Measurements from ENCODE around the gene AADAT. TPM values are rescaled to one million over a fixed set of nuclear protein-coding genes. Genes with fewer than 3 reads are reported as not detected.

AADAT gene
- total and polyA plus RNA-seq, 9 of the 15 experiments (the other 6 are each of a cell fraction or from before 2014, with no cell fraction given): 0.06 to 0.07 TPM; not detected in 7

DNA sequence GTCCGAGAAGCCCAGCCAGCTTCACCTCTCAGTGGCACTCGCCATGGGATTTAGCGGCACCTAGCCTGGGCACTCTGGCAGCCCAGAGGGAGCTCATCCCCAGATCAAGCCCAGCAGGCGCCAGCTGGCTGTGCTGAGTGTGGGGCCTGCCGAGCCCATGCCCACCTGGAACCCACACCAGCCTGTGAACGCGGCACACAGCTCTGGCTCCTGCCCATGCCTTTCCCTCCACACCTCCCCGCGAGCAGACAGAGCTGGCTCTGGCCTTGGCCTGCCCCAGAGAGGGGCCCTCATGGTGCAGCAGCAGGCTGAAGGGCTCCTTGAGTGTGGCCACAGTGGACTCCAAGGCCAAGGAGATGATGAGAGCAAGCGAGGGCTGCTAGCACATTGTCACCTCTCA is 38.0 kb upstream of the AADAT start (continued):
- TF ChIP-seq ZNF644 (tag; IDR thresholded peaks at IDR 0.05; ENCODE audit: low read depth) (no peak), SPI1 (IDR thresholded peaks at IDR 0.05; ENCODE audit: borderline replicate concordance, low read depth, low read length) (no peak), HMG20B (CRISPR knock-in tag; IDR thresholded peaks at IDR 0.05) (no peak), JUND (IDR thresholded peaks at IDR 0.05; ENCODE audit: borderline replicate concordance, low read depth, low read length) (no peak), JUND (tag; IDR thresholded peaks at IDR 0.05; ENCODE audit: borderline replicate concordance, low read depth, low read length) (no peak), ZFP30 (CRISPR knock-in tag; IDR thresholded peaks at IDR 0.05; ENCODE audit: borderline replicate concordance) (no peak)

GRCh38 chr4:170124406-170124805 is 34.6 kb upstream of the AADAT start:
- intact Hi-C loops (cut with micrococcal nuclease) (no loop called here), in situ Hi-C loops (cut with MboI) (no loop called here)
- no peaks in the 10 kb centered on the region for H4K20me1 ChIP-seq (replicated peaks; ENCODE audit: control insufficient read depth, insufficient read depth, low read length)
- H3K27ac ChIP-seq (ENCODE audit: extremely low read depth, low read depth, low read length): no peak overlapping the region
- H3K4me3 ChIP-seq: no peak overlapping the region
- CTCF ChIA-PET (ENCODE audit: low intra/inter-chr PET ratio): no interaction called here
- no peak overlapping the region for H3K9ac ChIP-seq (ENCODE audit: insufficient read depth in 1 of 2, low read depth in 2 of 2, low read length in 2 of 2)
- no peaks in the 10 kb centered on the region for H3K36me3 ChIP-seq (ENCODE audit: control insufficient read depth, insufficient read depth, low read length)
- H3K27me3 ChIP-seq (ENCODE audit: control insufficient read depth in 2 of 2, insufficient read depth in 2 of 2, low read length in 2 of 2): no peaks in the 10 kb centered on the region
- POLR2A ChIA-PET: no interaction called here
- H3K9me1 ChIP-seq (ENCODE audit: control insufficient read depth, insufficient read depth, low read length): no peaks in the 10 kb centered on the region
- H3K79me2 ChIP-seq (ENCODE audit: control insufficient read depth, insufficient read depth, low read length): no peaks in the 10 kb centered on the region
- H3K4me1 ChIP-seq (replicated peaks in 1 of 2; ENCODE audit: control insufficient read depth in 2 of 2, insufficient read depth in 2 of 2, low read length in 2 of 2): no peaks in the 10 kb centered on the region
- DNase-seq (ENCODE audit: extremely low read depth in 1 of 4, low spot score in 3 of 4) (no peak), FAIRE-seq (no peak), ATAC-seq (no peak)
- no peak overlapping the region for H3K4me2 ChIP-seq (ENCODE audit: insufficient read depth, low read length)
- no TSS peak for BruUV-seq (replicated peaks)
- TF ChIP-seq ESRRB (CRISPR knock-in tag; IDR thresholded peaks at IDR 0.05; ENCODE audit: borderline replicate concordance): no peak
- no peak overlapping the region for H2AFZ ChIP-seq (ENCODE audit: low read depth, low read length)
- H3K9me3 ChIP-seq (replicated peaks; ENCODE audit: control insufficient read depth, insufficient read depth, low read depth, low read length): no peaks in the 10 kb centered on the region

Measured in K562 (cell line).